ENCODE results near the gene ATPAF2. TPM values are rescaled to one million over a fixed set of nuclear protein-coding genes. Genes with fewer than 3 reads are reported as not detected.

Gene ATPAF2
- total and polyA plus RNA-seq, 4 donors = 12.9 to 20.1 (median 16.8) TPM

DNA sequence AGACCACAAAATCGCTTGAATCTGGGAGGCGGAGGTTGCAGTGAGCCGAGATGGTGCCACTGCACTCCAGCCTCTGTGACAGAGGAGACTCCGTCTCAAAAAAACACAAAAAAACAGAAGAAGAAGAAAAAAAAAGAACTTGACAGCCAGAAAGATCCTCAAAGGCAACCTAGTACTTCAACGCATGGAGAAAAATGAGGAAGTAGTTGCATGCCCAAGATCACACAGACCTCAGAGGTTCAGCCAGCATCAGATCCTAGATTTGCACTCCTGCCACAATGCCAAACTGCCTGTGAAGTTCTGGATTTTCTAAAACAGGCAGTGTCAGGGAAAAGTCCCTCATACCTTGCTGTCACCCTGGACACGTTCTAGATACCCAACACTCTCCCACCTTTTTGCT, 1.5 kb downstream of the ATPAF2 start:
- DNase-seq (ENCODE audit: low spot score) = no peak
- no peak overlapping the region for H3K9ac ChIP-seq (ENCODE audit: low read depth in 1 of 2, low read length in 2 of 2)
- H3K36me3 ChIP-seq (ENCODE audit: control insufficient read depth in 4 of 4, insufficient read depth in 3 of 4, low read depth in 1 of 4, low read length in 3 of 4) = no peaks in the 10 kb centered on the region
- H3K27me3 ChIP-seq (ENCODE audit: control insufficient read depth in 4 of 4, insufficient read depth in 4 of 4, low read length in 3 of 4) = no peaks in the 10 kb centered on the region
- H3K4me1 ChIP-seq (ENCODE audit: control insufficient read depth in 4 of 4, insufficient read depth in 4 of 4, low read length in 3 of 4) = peaks cover 4 to 35% (median 29%) of the 10 kb centered on the region in 4 donors
- H3K27ac ChIP-seq (ENCODE audit: low read depth in 1 of 2, low read length in 2 of 2) = no peak overlapping the region
- TF ChIP-seq, protein P1, sequence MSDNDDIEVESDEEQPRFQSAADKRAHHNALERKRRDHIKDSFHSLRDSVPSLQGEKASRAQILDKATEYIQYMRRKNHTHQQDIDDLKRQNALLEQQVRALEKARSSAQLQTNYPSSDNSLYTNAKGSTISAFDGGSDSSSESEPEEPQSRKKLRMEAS (IDR thresholded peaks at IDR 0.05) = no peak
- TF ChIP-seq JUND (IDR thresholded peaks at IDR 0.05) = no peak
- no peak for TF ChIP-seq NR2F2 (IDR thresholded peaks at IDR 0.05)
- no peak for TF ChIP-seq SP1 (IDR thresholded peaks at IDR 0.05)
- TF ChIP-seq, protein P2, sequence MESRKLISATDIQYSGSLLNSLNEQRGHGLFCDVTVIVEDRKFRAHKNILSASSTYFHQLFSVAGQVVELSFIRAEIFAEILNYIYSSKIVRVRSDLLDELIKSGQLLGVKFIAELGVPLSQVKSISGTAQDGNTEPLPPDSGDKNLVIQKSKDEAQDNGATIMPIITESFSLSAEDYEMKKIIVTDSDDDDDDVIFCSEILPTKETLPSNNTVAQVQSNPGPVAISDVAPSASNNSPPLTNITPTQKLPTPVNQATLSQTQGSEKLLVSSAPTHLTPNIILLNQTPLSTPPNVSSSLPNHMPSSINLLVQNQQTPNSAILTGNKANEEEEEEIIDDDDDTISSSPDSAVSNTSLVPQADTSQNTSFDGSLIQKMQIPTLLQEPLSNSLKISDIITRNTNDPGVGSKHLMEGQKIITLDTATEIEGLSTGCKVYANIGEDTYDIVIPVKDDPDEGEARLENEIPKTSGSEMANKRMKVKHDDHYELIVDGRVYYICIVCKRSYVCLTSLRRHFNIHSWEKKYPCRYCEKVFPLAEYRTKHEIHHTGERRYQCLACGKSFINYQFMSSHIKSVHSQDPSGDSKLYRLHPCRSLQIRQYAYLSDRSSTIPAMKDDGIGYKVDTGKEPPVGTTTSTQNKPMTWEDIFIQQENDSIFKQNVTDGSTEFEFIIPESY (IDR thresholded peaks at IDR 0.05) = no peak
- no peak for TF ChIP-seq HNF4A (conservative IDR thresholded peaks at IDR 0.05)
- TF ChIP-seq TAF1 (conservative IDR thresholded peaks at IDR 0.05) = no peak
- TF ChIP-seq, protein P3, sequence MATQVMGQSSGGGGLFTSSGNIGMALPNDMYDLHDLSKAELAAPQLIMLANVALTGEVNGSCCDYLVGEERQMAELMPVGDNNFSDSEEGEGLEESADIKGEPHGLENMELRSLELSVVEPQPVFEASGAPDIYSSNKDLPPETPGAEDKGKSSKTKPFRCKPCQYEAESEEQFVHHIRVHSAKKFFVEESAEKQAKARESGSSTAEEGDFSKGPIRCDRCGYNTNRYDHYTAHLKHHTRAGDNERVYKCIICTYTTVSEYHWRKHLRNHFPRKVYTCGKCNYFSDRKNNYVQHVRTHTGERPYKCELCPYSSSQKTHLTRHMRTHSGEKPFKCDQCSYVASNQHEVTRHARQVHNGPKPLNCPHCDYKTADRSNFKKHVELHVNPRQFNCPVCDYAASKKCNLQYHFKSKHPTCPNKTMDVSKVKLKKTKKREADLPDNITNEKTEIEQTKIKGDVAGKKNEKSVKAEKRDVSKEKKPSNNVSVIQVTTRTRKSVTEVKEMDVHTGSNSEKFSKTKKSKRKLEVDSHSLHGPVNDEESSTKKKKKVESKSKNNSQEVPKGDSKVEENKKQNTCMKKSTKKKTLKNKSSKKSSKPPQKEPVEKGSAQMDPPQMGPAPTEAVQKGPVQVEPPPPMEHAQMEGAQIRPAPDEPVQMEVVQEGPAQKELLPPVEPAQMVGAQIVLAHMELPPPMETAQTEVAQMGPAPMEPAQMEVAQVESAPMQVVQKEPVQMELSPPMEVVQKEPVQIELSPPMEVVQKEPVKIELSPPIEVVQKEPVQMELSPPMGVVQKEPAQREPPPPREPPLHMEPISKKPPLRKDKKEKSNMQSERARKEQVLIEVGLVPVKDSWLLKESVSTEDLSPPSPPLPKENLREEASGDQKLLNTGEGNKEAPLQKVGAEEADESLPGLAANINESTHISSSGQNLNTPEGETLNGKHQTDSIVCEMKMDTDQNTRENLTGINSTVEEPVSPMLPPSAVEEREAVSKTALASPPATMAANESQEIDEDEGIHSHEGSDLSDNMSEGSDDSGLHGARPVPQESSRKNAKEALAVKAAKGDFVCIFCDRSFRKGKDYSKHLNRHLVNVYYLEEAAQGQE (IDR thresholded peaks at IDR 0.05) = no peak
- WGBS = 80% methylated on average over 6 of the region's 6 CpGs
- H3K4me3 ChIP-seq (ENCODE audit: low read depth in 1 of 3, low read length in 3 of 3) = no peak overlapping the region
- no peaks in the 10 kb centered on the region for H3K9me3 ChIP-seq (ENCODE audit: control insufficient read depth in 4 of 4, low read length in 3 of 4)

DNA sequence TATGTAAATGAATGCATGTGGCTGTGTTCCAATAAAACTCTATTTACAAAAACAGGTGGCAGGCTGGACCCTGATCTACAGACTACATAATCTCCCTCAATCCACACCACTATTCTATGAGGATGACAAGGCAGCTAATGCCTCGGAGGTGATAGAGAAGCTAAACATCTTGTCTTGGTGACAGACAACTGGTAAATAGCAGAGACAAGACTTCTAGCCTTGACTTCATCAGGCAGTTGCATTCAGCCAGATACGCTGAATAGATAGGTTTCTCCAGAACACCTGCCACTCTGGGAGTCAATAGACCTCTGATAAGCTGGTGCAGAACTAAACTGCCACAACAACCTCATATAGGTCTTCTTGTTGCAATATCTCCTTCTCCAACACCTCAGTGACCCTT, 3.3 kb downstream of the ATPAF2 start:
- no peak for DNase-seq (ENCODE audit: low spot score)

DNA sequence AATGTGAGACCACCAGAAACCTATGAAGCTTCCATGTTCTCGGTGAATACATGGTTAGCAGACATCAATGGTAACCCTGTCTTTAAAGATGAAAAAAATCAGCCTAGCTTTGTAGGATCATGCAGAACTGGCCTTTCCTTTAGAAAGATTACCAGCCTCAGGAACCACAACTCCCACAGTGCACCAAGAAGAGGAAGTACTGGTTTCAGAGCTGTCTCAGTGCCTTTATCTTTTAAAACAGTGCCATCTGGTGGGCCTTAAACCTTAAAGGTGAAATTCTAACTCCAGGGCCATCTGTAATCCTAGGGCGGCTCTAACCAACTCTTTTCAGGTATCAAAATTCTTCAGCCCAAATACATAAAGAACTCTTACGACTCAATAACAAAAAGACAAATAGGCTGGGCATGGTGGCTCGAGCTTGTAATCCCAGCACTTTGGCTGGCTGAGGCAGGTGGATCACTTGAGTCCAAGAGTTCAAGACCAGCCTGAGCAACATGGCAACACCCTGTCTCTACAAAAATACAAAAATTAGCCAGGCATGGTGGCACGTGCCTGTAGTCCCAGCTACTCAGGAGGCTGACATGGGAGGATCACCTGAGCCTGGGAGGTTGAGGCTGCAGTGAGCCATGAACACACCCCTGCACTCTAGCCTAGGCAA, 5.4 kb downstream of the ATPAF2 start:
- H3K27me3 ChIP-seq (ENCODE audit: control insufficient read depth in 4 of 4, insufficient read depth in 4 of 4, low read length in 3 of 4) = no peaks in the 10 kb centered on the region
- 27% methylated on average over 5 of the region's 5 CpGs for WGBS
- H3K4me3 ChIP-seq (ENCODE audit: low read depth in 1 of 3, low read length in 3 of 3) = no peak overlapping the region
- H3K36me3 ChIP-seq (ENCODE audit: control insufficient read depth in 4 of 4, insufficient read depth in 3 of 4, low read depth in 1 of 4, low read length in 3 of 4) = no peaks in the 10 kb centered on the region
- H3K4me1 ChIP-seq (ENCODE audit: control insufficient read depth in 4 of 4, insufficient read depth in 4 of 4, low read length in 3 of 4) = peaks cover 4 to 18% (median 15%) of the 10 kb centered on the region in 4 donors
- H3K9me3 ChIP-seq (ENCODE audit: control insufficient read depth in 4 of 4, low read length in 3 of 4) = no peaks in the 10 kb centered on the region
- no peak for DNase-seq (ENCODE audit: low spot score)
- no peak overlapping the region for H3K27ac ChIP-seq (ENCODE audit: low read depth in 1 of 2, low read length in 2 of 2)
- H3K9ac ChIP-seq (ENCODE audit: low read depth in 1 of 2, low read length in 2 of 2) = no peak overlapping the region
- no peak for TF ChIP-seq EGR1 (IDR thresholded peaks at IDR 0.05; ENCODE audit: low read depth in 2 of 2)
- TF ChIP-seq, protein P1 (IDR thresholded peaks at IDR 0.05) = no peak
- peak; percentile 94 to 97 for TF ChIP-seq RAD21 (IDR thresholded peaks at IDR 0.05)
- peak in 1 of 2 donors; percentile 77 for TF ChIP-seq GABPA (IDR thresholded peaks at IDR 0.05 in 1 of 2, conservative IDR thresholded peaks at IDR 0.05 in 1 of 2)
- TF ChIP-seq, protein P4, sequence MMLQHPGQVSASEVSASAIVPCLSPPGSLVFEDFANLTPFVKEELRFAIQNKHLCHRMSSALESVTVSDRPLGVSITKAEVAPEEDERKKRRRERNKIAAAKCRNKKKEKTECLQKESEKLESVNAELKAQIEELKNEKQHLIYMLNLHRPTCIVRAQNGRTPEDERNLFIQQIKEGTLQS (IDR thresholded peaks at IDR 0.05) = no peak
- TF ChIP-seq HNF4G (IDR thresholded peaks at IDR 0.05) = no peak
- peak; percentile 14 for TF ChIP-seq YY1 (IDR thresholded peaks at IDR 0.05)
- TF ChIP-seq HNF4A (conservative IDR thresholded peaks at IDR 0.05) = peak in 1 of 2 donors; percentile 15
- no peak for TF ChIP-seq SP1 (IDR thresholded peaks at IDR 0.05)
- TF ChIP-seq JUND (IDR thresholded peaks at IDR 0.05) = no peak
- no peak for TF ChIP-seq FOXA1 (IDR thresholded peaks at IDR 0.05)
- TF ChIP-seq, protein P5, sequence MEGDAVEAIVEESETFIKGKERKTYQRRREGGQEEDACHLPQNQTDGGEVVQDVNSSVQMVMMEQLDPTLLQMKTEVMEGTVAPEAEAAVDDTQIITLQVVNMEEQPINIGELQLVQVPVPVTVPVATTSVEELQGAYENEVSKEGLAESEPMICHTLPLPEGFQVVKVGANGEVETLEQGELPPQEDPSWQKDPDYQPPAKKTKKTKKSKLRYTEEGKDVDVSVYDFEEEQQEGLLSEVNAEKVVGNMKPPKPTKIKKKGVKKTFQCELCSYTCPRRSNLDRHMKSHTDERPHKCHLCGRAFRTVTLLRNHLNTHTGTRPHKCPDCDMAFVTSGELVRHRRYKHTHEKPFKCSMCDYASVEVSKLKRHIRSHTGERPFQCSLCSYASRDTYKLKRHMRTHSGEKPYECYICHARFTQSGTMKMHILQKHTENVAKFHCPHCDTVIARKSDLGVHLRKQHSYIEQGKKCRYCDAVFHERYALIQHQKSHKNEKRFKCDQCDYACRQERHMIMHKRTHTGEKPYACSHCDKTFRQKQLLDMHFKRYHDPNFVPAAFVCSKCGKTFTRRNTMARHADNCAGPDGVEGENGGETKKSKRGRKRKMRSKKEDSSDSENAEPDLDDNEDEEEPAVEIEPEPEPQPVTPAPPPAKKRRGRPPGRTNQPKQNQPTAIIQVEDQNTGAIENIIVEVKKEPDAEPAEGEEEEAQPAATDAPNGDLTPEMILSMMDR (IDR thresholded peaks at IDR 0.05; ENCODE audit: low read depth, low read length, missing input control) = peak; percentile 67
- TF ChIP-seq TAF1 (conservative IDR thresholded peaks at IDR 0.05) = no peak
- TF ChIP-seq RXRA (IDR thresholded peaks at IDR 0.05) = no peak

More for the DNA sequence above, 3.3 kb downstream of the ATPAF2 start:
- no peak overlapping the region for H3K4me3 ChIP-seq (ENCODE audit: low read depth in 1 of 3, low read length in 3 of 3)
- 84% methylated on average over 2 of the region's 2 CpGs for WGBS
- no peak overlapping the region for H3K27ac ChIP-seq (ENCODE audit: low read depth in 1 of 2, low read length in 2 of 2)
- no peak for TF ChIP-seq HNF4A (conservative IDR thresholded peaks at IDR 0.05)
- no peak for TF ChIP-seq RAD21 (IDR thresholded peaks at IDR 0.05)
- TF ChIP-seq TAF1 (conservative IDR thresholded peaks at IDR 0.05) = no peak
- no peak for TF ChIP-seq SP1 (IDR thresholded peaks at IDR 0.05)
- TF ChIP-seq EGR1 (IDR thresholded peaks at IDR 0.05; ENCODE audit: low read depth in 2 of 2) = no peak
- H3K36me3 ChIP-seq (ENCODE audit: control insufficient read depth in 4 of 4, insufficient read depth in 3 of 4, low read depth in 1 of 4, low read length in 3 of 4) = no peaks in the 10 kb centered on the region
- H3K9me3 ChIP-seq (ENCODE audit: control insufficient read depth in 4 of 4, low read length in 3 of 4) = no peaks in the 10 kb centered on the region
- H3K4me1 ChIP-seq (ENCODE audit: control insufficient read depth in 4 of 4, insufficient read depth in 4 of 4, low read length in 3 of 4) = peaks cover 4 to 29% (median 24%) of the 10 kb centered on the region in 4 donors
- no peak overlapping the region for H3K9ac ChIP-seq (ENCODE audit: low read depth in 1 of 2, low read length in 2 of 2)
- no peaks in the 10 kb centered on the region for H3K27me3 ChIP-seq (ENCODE audit: control insufficient read depth in 4 of 4, insufficient read depth in 4 of 4, low read length in 3 of 4)
